Activated T-cell treated with anti-CD3 and anti-CD28 coated beads, Interleukin-2, amount 50 U/mL, for 24 hours (primary cell): ENCODE measurements around the gene GHR.
A peak's percentile ranks its signal among the peaks of the same experiment; 100 is the strongest.

Experiments
- DNase-seq: peaks from one replicate; pipeline ENCODE4 v3.0.0-alpha.2; 2020
- H3K27ac Mint-ChIP-seq: 2 replicates; pipeline ENCODE4 v1.8.0; 2020; ENCODE audit warnings: mild to moderate bottlenecking, mixed read lengths
- H3K27me3 Mint-ChIP-seq: 2 replicates; pipeline ENCODE4 v1.8.0; 2020; ENCODE audit warnings: mixed read lengths
- H3K36me3 Mint-ChIP-seq: 2 replicates; pipeline ENCODE4 v1.8.0; 2020; ENCODE audit warnings: low read depth, mixed read lengths
- H3K4me1 Mint-ChIP-seq: 2 replicates; pipeline ENCODE4 v1.8.0; 2020; ENCODE audit warnings: low read depth, mixed read lengths
- H3K4me3 Mint-ChIP-seq: 2 replicates; pipeline ENCODE4 v1.8.0; 2020; ENCODE audit warnings: mild to moderate bottlenecking, moderate library complexity, mixed read lengths
- H3K9me3 Mint-ChIP-seq: 2 replicates; pipeline ENCODE4 v1.8.0; 2020; ENCODE audit warnings: mixed read lengths

Gene GHR

GRCh38 chr5:42423285-42424165, at the start of gene GHR:
TSS of gene GHR (plus strand) at chr5:42423439. CDS start at chr5:42565875, 142,436 bp downstream.
- Mint-ChIP-seq H3K27me3 (peaks cover 43% of the 10 kb centered on the region), H3K9me3 (no peaks in the 10 kb centered on the region), H3K27ac (no peak within 1 kb of the TSS), H3K36me3 (no peaks in the 10 kb centered on the region), H3K4me3 (no peak within 1 kb of the TSS), H3K4me1 (no peaks in the 10 kb centered on the region)
- peak; percentile 36 for DNase-seq

- peaks cover 8% of the 10 kb centered on the region for H3K9me3 Mint-ChIP-seq
- no peak for DNase-seq
- H3K27ac Mint-ChIP-seq = no peak overlapping the region
- no peak overlapping the region for H3K4me3 Mint-ChIP-seq
- H3K27me3 Mint-ChIP-seq = no peaks in the 10 kb centered on the region
- no peaks in the 10 kb centered on the region for H3K36me3 Mint-ChIP-seq
- H3K4me1 Mint-ChIP-seq = no peaks in the 10 kb centered on the region
These were observed 48.5 kb upstream of the GHR start for GRCh38 chr5:42374679-42375273.

GRCh38 chr5:42377496-42377895, 45.7 kb upstream of the GHR start:
- Mint-ChIP-seq H3K4me1 (no peaks in the 10 kb centered on the region), H3K27me3 (no peaks in the 10 kb centered on the region), H3K27ac (no peak overlapping the region), H3K4me3 (no peak overlapping the region), H3K36me3 (no peaks in the 10 kb centered on the region), H3K9me3 (peaks cover 8% of the 10 kb centered on the region)
- no peak for DNase-seq

GRCh38 chr5:42381973-42382372, 41.3 kb upstream of the GHR start:
- Mint-ChIP-seq H3K4me3 (no peak overlapping the region), H3K36me3 (no peaks in the 10 kb centered on the region), H3K9me3 (no peaks in the 10 kb centered on the region), H3K27me3 (no peaks in the 10 kb centered on the region), H3K27ac (no peak overlapping the region), H3K4me1 (no peaks in the 10 kb centered on the region)
- DNase-seq = no peak

GRCh38 chr5:42387563-42387962, 35.7 kb upstream of the GHR start:
- no peaks in the 10 kb centered on the region for H3K4me1 Mint-ChIP-seq
- no peaks in the 10 kb centered on the region for H3K27me3 Mint-ChIP-seq
- DNase-seq = no peak

GRCh38 chr5:42390115-42390514, 33.1 kb upstream of the GHR start:
- H3K27me3 Mint-ChIP-seq = no peaks in the 10 kb centered on the region
- no peaks in the 10 kb centered on the region for H3K4me1 Mint-ChIP-seq
- no peak overlapping the region for H3K27ac Mint-ChIP-seq
- no peaks in the 10 kb centered on the region for H3K36me3 Mint-ChIP-seq
- no peak overlapping the region for H3K4me3 Mint-ChIP-seq
- peaks cover 9% of the 10 kb centered on the region for H3K9me3 Mint-ChIP-seq
- no peak for DNase-seq

More at GRCh38 chr5:42387563-42387962, 35.7 kb upstream of the GHR start:
- no peak overlapping the region for H3K27ac Mint-ChIP-seq
- peaks cover 2% of the 10 kb centered on the region for H3K9me3 Mint-ChIP-seq
- no peaks in the 10 kb centered on the region for H3K36me3 Mint-ChIP-seq
- H3K4me3 Mint-ChIP-seq = no peak overlapping the region

- H3K4me1 Mint-ChIP-seq = no peaks in the 10 kb centered on the region
- no peak for DNase-seq
- peaks cover 9% of the 10 kb centered on the region for H3K9me3 Mint-ChIP-seq
- no peak overlapping the region for H3K27ac Mint-ChIP-seq
- no peaks in the 10 kb centered on the region for H3K36me3 Mint-ChIP-seq
- H3K4me3 Mint-ChIP-seq = no peak overlapping the region
- no peaks in the 10 kb centered on the region for H3K27me3 Mint-ChIP-seq
These were observed 30.3 kb upstream of the GHR start for GRCh38 chr5:42392917-42393316.

- H3K4me3 Mint-ChIP-seq = no peak overlapping the region
- H3K9me3 Mint-ChIP-seq = peaks cover 9% of the 10 kb centered on the region
- no peaks in the 10 kb centered on the region for H3K36me3 Mint-ChIP-seq
- no peak overlapping the region for H3K27ac Mint-ChIP-seq
- no peaks in the 10 kb centered on the region for H3K27me3 Mint-ChIP-seq
- no peak for DNase-seq
- no peaks in the 10 kb centered on the region for H3K4me1 Mint-ChIP-seq
These were observed 27.1 kb upstream of the GHR start for GRCh38 chr5:42396111-42396510.

- Mint-ChIP-seq H3K27me3 (no peaks in the 10 kb centered on the region), H3K27ac (no peak overlapping the region), H3K4me3 (no peak overlapping the region), H3K4me1 (no peaks in the 10 kb centered on the region), H3K36me3 (no peaks in the 10 kb centered on the region), H3K9me3 (peaks cover 9% of the 10 kb centered on the region)
- DNase-seq = no peak
These were observed 26.0 kb upstream of the GHR start for GRCh38 chr5:42397267-42397666.

GRCh38 chr5:42399702-42400101, 23.5 kb upstream of the GHR start:
- no peaks in the 10 kb centered on the region for H3K27me3 Mint-ChIP-seq
- no peak overlapping the region for H3K27ac Mint-ChIP-seq
- no peaks in the 10 kb centered on the region for H3K4me1 Mint-ChIP-seq

GRCh38 chr5:42400474-42400873, 22.8 kb upstream of the GHR start:
- no peaks in the 10 kb centered on the region for H3K4me1 Mint-ChIP-seq
- H3K36me3 Mint-ChIP-seq = no peaks in the 10 kb centered on the region
- no peak overlapping the region for H3K4me3 Mint-ChIP-seq
- no peaks in the 10 kb centered on the region for H3K9me3 Mint-ChIP-seq
- DNase-seq = no peak
- H3K27ac Mint-ChIP-seq = no peak overlapping the region
- H3K27me3 Mint-ChIP-seq = no peaks in the 10 kb centered on the region

More at GRCh38 chr5:42399702-42400101, 23.5 kb upstream of the GHR start:
- no peaks in the 10 kb centered on the region for H3K9me3 Mint-ChIP-seq
- no peak for DNase-seq
- no peaks in the 10 kb centered on the region for H3K36me3 Mint-ChIP-seq
- no peak overlapping the region for H3K4me3 Mint-ChIP-seq

GRCh38 chr5:42403236-42403635, 20.0 kb upstream of the GHR start:
- no peak for DNase-seq
- Mint-ChIP-seq H3K36me3 (no peaks in the 10 kb centered on the region), H3K4me1 (no peaks in the 10 kb centered on the region), H3K27me3 (no peaks in the 10 kb centered on the region), H3K27ac (no peak overlapping the region), H3K9me3 (no peaks in the 10 kb centered on the region), H3K4me3 (no peak overlapping the region)

- Mint-ChIP-seq H3K27me3 (no peaks in the 10 kb centered on the region), H3K9me3 (no peaks in the 10 kb centered on the region), H3K36me3 (no peaks in the 10 kb centered on the region), H3K27ac (no peak overlapping the region), H3K4me1 (no peaks in the 10 kb centered on the region), H3K4me3 (no peak overlapping the region)
- DNase-seq = no peak
These were observed 18.9 kb upstream of the GHR start for GRCh38 chr5:42404366-42404765.

- H3K27me3 Mint-ChIP-seq = peaks cover 20% of the 10 kb centered on the region
- H3K36me3 Mint-ChIP-seq = no peaks in the 10 kb centered on the region
- H3K9me3 Mint-ChIP-seq = no peaks in the 10 kb centered on the region
- no peaks in the 10 kb centered on the region for H3K4me1 Mint-ChIP-seq
- no peak overlapping the region for H3K4me3 Mint-ChIP-seq
- H3K27ac Mint-ChIP-seq = no peak overlapping the region
- DNase-seq = no peak
These were observed 3.9 kb upstream of the GHR start for GRCh38 chr5:42419294-42419693.

GRCh38 chr5:42422656-42423280, 471 bp upstream of the GHR start:
- Mint-ChIP-seq H3K27ac (no peak overlapping the region), H3K27me3 (peaks cover 39% of the 10 kb centered on the region), H3K36me3 (no peaks in the 10 kb centered on the region), H3K4me3 (no peak overlapping the region), H3K9me3 (no peaks in the 10 kb centered on the region), H3K4me1 (no peaks in the 10 kb centered on the region)
- DNase-seq = no peak
